Panc1 (cell line): ENCODE measurements around the gene TCOF1.

Experiments used
- CTCF ChIP-seq: fragments of 450-650 bp; IDR thresholded peaks from 2 replicates; pipeline ENCODE4 v1.5.1; 2017; ENCODE audit warnings: mild to moderate bottlenecking
- POLR2AphosphoS5 ChIP-seq: IDR thresholded peaks from 2 replicates; pipeline ENCODE4 v1.6.1; 2012; ENCODE audit warnings: mild to moderate bottlenecking, low read depth, low read length, moderate library complexity
- TCF7L2 ChIP-seq: IDR thresholded peaks from 2 replicates; pipeline ENCODE4 v1.6.1; 2011; ENCODE audit warnings: mild to moderate bottlenecking, low read depth, low read length, inconsistent platforms

- TF ChIP-seq CTCF (no peak), POLR2AphosphoS5 (no peak), TCF7L2 (no peak)
Measured at GRCh38 chr5:150428106-150428876, 70.8 kb downstream of the TCOF1 start.
